GM12864 (cell line): ENCODE data around the gene SETSIP.
"Not testable (repeated sequence)": the region's sequence is repeated elsewhere in the genome, so short reads cannot be mapped to it uniquely, and the experiment has no call there.

Experiments used
- DNase-seq: peaks from one replicate; pipeline ENCODE4 v3.0.0-alpha.2; 2011; ENCODE audit warnings: low read depth
- H3K4me3 ChIP-seq: 2 replicates; pipeline ENCODE4 v1.5.1; 2011; ENCODE audit warnings: mild to moderate bottlenecking, low read depth, low read length, control low read depth
- TF ChIP-seq, protein P1 (sequence below): IDR thresholded peaks from 2 replicates; pipeline ENCODE4 v1.5.1; 2011; ENCODE audit warnings: low read depth, mild to moderate bottlenecking, moderate library complexity, low read length, control low read depth, inconsistent platforms; ENCODE audit errors: missing control alignments

SETSIP gene

DNA sequence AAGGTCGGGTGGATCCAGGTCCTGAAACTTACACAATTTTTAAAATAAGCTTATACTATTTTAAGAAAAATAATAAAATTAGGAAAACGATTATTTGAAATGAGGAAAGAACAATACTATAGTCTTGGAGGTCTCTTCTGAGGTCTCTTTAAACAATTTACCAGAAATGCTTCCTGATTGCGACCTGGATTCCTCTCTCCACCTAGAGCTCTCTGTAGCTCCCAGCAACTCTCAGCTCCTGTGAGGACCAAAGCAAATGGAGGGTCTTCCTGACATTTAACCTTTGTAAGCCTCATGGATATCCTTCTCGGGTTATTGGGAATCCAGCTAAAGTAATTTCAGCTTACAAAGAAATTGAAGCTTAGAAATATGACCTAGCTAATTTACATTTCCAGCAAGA, 5.8 kb upstream of the SETSIP start:
- DNase-seq: no peak
- H3K4me3 ChIP-seq: peak overlapping the region; percentile 59; the same call in 1 of the 2 replicates
- TF ChIP-seq, protein P1, sequence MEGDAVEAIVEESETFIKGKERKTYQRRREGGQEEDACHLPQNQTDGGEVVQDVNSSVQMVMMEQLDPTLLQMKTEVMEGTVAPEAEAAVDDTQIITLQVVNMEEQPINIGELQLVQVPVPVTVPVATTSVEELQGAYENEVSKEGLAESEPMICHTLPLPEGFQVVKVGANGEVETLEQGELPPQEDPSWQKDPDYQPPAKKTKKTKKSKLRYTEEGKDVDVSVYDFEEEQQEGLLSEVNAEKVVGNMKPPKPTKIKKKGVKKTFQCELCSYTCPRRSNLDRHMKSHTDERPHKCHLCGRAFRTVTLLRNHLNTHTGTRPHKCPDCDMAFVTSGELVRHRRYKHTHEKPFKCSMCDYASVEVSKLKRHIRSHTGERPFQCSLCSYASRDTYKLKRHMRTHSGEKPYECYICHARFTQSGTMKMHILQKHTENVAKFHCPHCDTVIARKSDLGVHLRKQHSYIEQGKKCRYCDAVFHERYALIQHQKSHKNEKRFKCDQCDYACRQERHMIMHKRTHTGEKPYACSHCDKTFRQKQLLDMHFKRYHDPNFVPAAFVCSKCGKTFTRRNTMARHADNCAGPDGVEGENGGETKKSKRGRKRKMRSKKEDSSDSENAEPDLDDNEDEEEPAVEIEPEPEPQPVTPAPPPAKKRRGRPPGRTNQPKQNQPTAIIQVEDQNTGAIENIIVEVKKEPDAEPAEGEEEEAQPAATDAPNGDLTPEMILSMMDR: no peak

DNA sequence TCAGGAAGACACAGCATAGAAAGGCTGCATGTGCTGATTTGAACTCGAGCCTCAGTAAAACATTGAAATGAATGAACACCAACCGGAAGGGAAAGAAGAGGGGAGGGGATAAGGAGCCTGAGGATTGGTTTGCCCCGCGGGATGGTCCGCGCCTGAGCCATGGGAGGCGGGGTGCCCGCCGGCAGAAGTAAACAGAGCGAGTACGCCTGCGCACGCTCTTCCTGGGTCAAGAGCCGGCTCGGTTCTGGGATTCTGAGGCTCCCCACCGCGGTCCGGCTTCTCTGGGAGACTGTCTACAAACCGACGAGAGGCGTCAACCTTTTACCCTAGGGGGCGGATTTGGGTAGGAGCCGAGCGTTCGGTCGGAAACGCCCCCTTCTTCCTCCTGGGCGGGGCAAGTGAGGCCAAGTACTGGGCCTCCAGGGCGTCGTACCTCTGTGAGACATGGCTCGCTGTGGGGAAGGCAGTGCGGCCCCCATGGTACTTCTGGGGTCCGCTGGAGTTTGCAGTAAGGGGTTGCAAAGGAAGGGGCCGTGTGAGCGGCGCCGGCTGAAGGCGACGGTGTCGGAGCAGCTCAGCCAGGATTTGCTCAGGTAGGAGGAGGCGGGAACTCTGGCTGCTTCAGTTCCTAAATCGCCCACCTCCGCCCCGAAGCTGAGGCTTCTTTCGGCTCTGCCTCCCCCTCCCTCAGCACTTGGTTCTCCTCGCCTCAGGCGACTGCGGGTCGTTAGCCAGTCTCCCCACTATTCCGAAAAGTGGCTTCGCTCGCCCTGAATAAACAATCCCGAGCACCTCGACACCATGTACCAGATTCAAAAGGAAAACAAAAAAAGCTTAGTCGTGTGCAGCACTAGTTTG, 5.1 kb upstream of the SETSIP start, which contains the start of gene BTBD8:
Gene BTBD8 (plus strand): TSS at position 218 of the 858 bp plus-strand sequence. CDS start 227 bp downstream, at position 445.
- TF ChIP-seq, protein P1: no peak
- H3K4me3 ChIP-seq: peak within 1 kb of the TSS; percentile 59
- peak; percentile 51 for DNase-seq

DNA sequence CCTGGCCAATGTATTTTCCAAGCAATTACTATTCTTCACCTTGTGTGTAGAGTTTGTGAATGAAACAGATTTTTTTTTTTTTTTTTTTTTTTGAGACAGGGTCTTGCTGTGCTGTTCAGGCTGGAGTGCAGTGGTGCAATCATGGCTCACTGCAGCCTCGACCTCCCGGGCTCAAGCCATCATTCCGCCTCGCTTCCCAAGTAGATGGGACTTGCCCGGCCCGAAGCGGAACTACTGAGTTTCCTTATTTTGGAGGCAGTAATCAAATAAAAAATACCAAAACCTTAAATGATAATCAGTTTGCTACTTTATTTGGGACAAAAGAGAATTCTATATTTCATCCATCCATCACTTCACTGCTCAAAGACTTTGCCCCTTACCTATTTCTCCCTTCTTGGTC, 4.2 kb upstream of the SETSIP start:
- no peak overlapping the region for H3K4me3 ChIP-seq
- TF ChIP-seq, protein P1: no peak
- DNase-seq: no peak

DNA sequence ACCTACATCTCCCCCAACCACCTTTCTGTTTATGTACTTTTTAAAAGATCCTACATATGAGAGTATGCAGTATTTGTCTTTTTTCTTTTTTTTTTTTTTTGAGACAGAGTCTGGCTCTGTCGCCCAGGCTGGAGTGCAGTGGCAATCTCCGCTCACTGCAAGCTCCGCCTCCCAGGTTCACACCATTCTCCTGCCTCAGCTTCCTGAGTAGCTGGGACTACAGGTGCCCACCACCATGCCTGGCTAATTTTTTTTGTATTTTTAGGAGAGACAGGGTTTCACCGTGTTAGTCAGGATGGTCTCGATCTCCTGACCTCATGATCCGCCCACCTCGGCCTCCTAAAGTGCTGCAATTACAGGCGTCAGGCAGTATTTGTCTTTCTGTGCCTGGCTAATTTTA, 2.9 kb upstream of the SETSIP start:
- not testable (repeated sequence) for H3K4me3 ChIP-seq, DNase-seq

DNA sequence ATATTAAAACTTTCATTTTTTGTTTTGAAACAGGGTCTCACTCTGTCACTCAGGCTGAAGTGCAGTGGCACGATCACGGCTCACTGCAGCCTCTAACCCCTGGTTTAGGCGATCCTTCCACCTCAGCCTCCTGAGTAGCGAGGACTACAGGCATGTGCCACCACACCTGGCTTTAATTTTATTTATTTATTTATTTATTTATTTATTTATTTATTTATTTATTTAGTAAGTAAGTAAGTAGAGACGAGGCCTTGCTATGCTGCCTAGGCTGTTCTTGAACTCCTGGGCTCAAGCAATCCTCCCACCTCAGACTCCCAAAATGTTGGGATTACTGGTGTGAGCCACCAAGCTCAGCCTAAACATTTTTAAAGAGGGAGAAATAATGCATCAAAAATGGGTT, 1.2 kb upstream of the SETSIP start:
- TF ChIP-seq, protein P1: no peak
- no peak for DNase-seq
- H3K4me3 ChIP-seq: no peak overlapping the region

DNA sequence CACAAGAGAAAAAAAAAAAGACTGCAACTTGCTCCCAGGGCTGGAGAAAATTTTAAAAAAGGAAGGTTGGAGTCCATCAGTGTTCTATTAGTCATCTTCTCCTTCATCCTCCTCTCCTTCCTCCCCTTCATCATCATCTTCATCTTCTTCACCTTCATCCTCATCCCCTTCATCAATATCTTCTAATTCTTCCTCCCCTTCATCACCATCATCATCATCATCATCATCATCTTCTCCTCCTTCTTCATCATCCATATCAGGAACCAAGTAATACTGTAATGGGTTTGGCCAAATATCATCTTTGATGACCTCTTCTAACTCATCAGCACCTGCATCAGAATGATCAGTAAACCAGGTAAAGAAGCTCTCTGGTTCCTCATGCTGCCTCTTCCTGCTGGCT, 765 bp downstream of the SETSIP start:
- DNase-seq: not testable (repeated sequence)

DNA sequence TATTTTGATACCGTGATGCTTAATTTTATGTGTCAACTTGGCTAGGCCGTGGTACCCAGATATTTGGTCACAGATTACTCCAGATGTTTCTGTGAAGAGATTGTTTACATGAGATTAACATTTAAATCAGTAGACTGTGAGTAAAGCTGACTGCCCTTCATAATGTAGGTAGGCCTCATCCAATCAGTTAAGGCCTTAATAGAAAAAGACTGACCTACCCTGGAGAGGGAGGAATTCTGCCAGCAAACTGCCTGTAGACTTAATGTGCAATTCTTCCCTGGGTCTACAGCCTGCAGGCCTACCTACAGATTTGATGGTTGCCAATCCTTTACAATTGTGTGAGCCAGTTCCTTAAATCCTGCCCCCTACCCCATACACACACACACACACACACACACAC, 4.3 kb downstream of the SETSIP start:
- DNase-seq: no peak

More for the DNA sequence above, 765 bp downstream of the SETSIP start:
- not testable (repeated sequence) for H3K4me3 ChIP-seq

More for the DNA sequence above, 4.3 kb downstream of the SETSIP start:
- H3K4me3 ChIP-seq: no peak overlapping the region
- TF ChIP-seq, protein P1: no peak
